Measurements from ENCODE around the gene PDLIM1.

GRCh38 chr10:95261926-95262325, 28.9 kb downstream of the PDLIM1 start:
- no peak for TF ChIP-seq POLR2A (IDR thresholded peaks at IDR 0.05)
- TF ChIP-seq CTCF (IDR thresholded peaks at IDR 0.05) = no peak
- no peak for TF ChIP-seq POLR2AphosphoS5 (IDR thresholded peaks at IDR 0.05)
- TF ChIP-seq EP300 (IDR thresholded peaks at IDR 0.05) = no peak
